IMR-90 (cell line): Measurements from ENCODE around the gene DVL1. TPM values are rescaled to one million over a fixed set of nuclear protein-coding genes. Genes with fewer than 3 reads are reported as not detected.

ENCODE experiments used
- ATAC-seq: fragments of 200-7000 bp; cut with Tn5 transposase; 2 replicates; pipeline ENCODE4 v1.9.1; 2020; ENCODE audit warnings: low read depth, mild to moderate bottlenecking, moderate library complexity
- BruUV-seq: library from RNA; stranded (reverse); fragments of 400-500 nt; replicated peaks from 2 replicates; lab custom pipeline; 2021; lab: Mats Ljungman, UMichigan
- CTCF ChIA-PET: fragments of 300-600 bp; formaldehyde crosslinking; extraction: SDS; loops from one replicate; lab custom pipeline; 2021; ENCODE audit warnings: antibody characterized with exemption; lab: Yijun Ruan, JAX
- POLR2A ChIA-PET: fragments of 300-600 bp; sonication (Branson Sonifier 250); formaldehyde crosslinking; loops from one replicate; lab custom pipeline; 2022; ENCODE audit warnings: antibody characterized with exemption; ENCODE audit not compliant: unreplicated experiment; lab: Charles Lee
- DNase-seq: peaks from one replicate; pipeline ENCODE4 v3.0.0; 2013
- H2AFZ ChIP-seq: replicated peaks from 2 replicates; pipeline ENCODE3; 2013; ENCODE audit warnings: low read length, mild to moderate bottlenecking; ENCODE audit not compliant: poor library complexity
- H2AK5ac ChIP-seq: 2 replicates; pipeline ENCODE4 v1.6.1; 2013; ENCODE audit warnings: low read depth, low read length, inconsistent platforms
- H2AK9ac ChIP-seq: replicated peaks from 2 replicates; pipeline ENCODE3; 2013; ENCODE audit warnings: mild to moderate bottlenecking, low read depth, low read length, moderate library complexity; ENCODE audit not compliant: poor library complexity
- H2BK120ac ChIP-seq: 2 replicates; pipeline ENCODE4 v1.6.1; 2013; ENCODE audit warnings: low read depth, low read length, inconsistent platforms
- H2BK15ac ChIP-seq: 3 replicates; pipeline ENCODE4 v1.6.1; 2013; ENCODE audit warnings: low read depth, low read length, inconsistent platforms
- H2BK20ac ChIP-seq: 2 replicates; pipeline ENCODE4 v1.6.1; 2013; ENCODE audit warnings: low read depth, mild to moderate bottlenecking, inconsistent platforms, low read length, moderate library complexity
- H2BK5ac ChIP-seq: 2 replicates; pipeline ENCODE4 v1.6.1; 2013; ENCODE audit warnings: mild to moderate bottlenecking, low read depth, low read length, inconsistent platforms; ENCODE audit not compliant: poor library complexity, severe bottlenecking
- H3K14ac ChIP-seq: replicated peaks from 2 replicates; pipeline ENCODE4 v1.6.1; 2013; ENCODE audit warnings: low read depth, low read length, inconsistent platforms
- H3K18ac ChIP-seq: 2 replicates; pipeline ENCODE4 v1.6.1; 2013; ENCODE audit warnings: low read depth, low read length, control low read depth
- H3K23ac ChIP-seq: 2 replicates; pipeline ENCODE4 v1.6.1; 2013; ENCODE audit warnings: low read depth, low read length, inconsistent platforms
- H3K27ac ChIP-seq: 2 replicates; pipeline ENCODE4 v1.5.1; 2013; ENCODE audit warnings: mild to moderate bottlenecking, control low read depth, low read length; ENCODE audit not compliant: insufficient read depth
- H3K27me3 ChIP-seq: 2 replicates; pipeline ENCODE4 v1.6.1; 2013; ENCODE audit warnings: low read length; ENCODE audit not compliant: control insufficient read depth, insufficient read depth
- H3K36me3 ChIP-seq: 2 replicates; pipeline ENCODE4 v1.6.1; 2013; ENCODE audit warnings: low read length, mixed read lengths; ENCODE audit not compliant: control insufficient read depth, insufficient read depth
- H3K4ac ChIP-seq: 2 replicates; pipeline ENCODE4 v1.6.1; 2013; ENCODE audit warnings: low read depth, low read length, inconsistent platforms
- H3K4me1 ChIP-seq: 2 replicates; pipeline ENCODE4 v1.6.1; 2013; ENCODE audit warnings: low read length, mixed read lengths; ENCODE audit not compliant: control insufficient read depth, insufficient read depth
- H3K4me2 ChIP-seq: 2 replicates; pipeline ENCODE4 v1.6.1; 2013; ENCODE audit warnings: low read depth, mild to moderate bottlenecking, control low read depth, low read length, moderate library complexity
- H3K4me3 ChIP-seq: 2 replicates; pipeline ENCODE4 v1.5.1; 2013; ENCODE audit warnings: low read depth, mild to moderate bottlenecking, control low read depth, low read length, moderate library complexity; ENCODE audit not compliant: insufficient read depth
- H3K56ac ChIP-seq: 2 replicates; pipeline ENCODE4 v1.6.1; 2013; ENCODE audit warnings: low read length, inconsistent platforms; ENCODE audit not compliant: insufficient read depth; ENCODE audit errors: extremely low read depth
- H3K79me1 ChIP-seq, 2 experiments: 2 replicates each; pipeline ENCODE4 v1.6.1; 2013; ENCODE audit warnings: low read length in 2 of 2, inconsistent platforms in 1 of 2, low read depth in 1 of 2
- H3K9ac ChIP-seq: 2 replicates; pipeline ENCODE4 v1.6.1; 2013; ENCODE audit warnings: low read depth, low read length, control low read depth
- H3K9me1 ChIP-seq: 2 replicates; pipeline ENCODE4 v1.6.1; 2013; ENCODE audit warnings: low read length, inconsistent platforms; ENCODE audit not compliant: insufficient read depth
- H3K9me3 ChIP-seq: 2 replicates; pipeline ENCODE4 v1.6.1; 2013; ENCODE audit warnings: low read length; ENCODE audit not compliant: control insufficient read depth, insufficient read depth
- H4K20me1 ChIP-seq: 2 replicates; pipeline ENCODE4 v1.6.1; 2013; ENCODE audit warnings: low read length, inconsistent platforms; ENCODE audit not compliant: insufficient read depth
- H4K5ac ChIP-seq: 2 replicates; pipeline ENCODE4 v1.6.1; 2013; ENCODE audit warnings: mild to moderate bottlenecking, low read depth, low read length, control low read depth
- H4K8ac ChIP-seq, 2 experiments: 2 replicates each; pipeline ENCODE4 v1.6.1; 2013; ENCODE audit warnings: low read depth in 2 of 2, low read length in 2 of 2, control low read depth in 1 of 2, inconsistent platforms in 1 of 2
- H4K91ac ChIP-seq: 2 replicates; pipeline ENCODE4 v1.6.1; 2013; ENCODE audit warnings: low read depth, low read length, inconsistent platforms; ENCODE audit not compliant: insufficient read depth
- CEBPB ChIP-seq: IDR thresholded peaks from 2 replicates; pipeline ENCODE4 v1.6.1; 2012; ENCODE audit warnings: low read depth, low read length, improper control_type of control experiment
- ELK1 ChIP-seq: fragments of 150-350 bp; IDR thresholded peaks from 2 replicates; pipeline ENCODE4 v1.6.1; 2016; ENCODE audit warnings: low read depth, mild to moderate bottlenecking, low read length, moderate library complexity, borderline replicate concordance
- MAZ ChIP-seq: IDR thresholded peaks from 2 replicates; pipeline ENCODE4 v1.6.1; 2012; ENCODE audit warnings: low read depth, mild to moderate bottlenecking, low read length, improper control_type of control experiment, moderate library complexity, borderline replicate concordance
- MXI1 ChIP-seq: IDR thresholded peaks from 2 replicates; pipeline ENCODE4 v1.6.1; 2012; ENCODE audit warnings: low read depth, mild to moderate bottlenecking, low read length, moderate library complexity, borderline replicate concordance
- SMC3 ChIP-seq: fragments of 150-350 bp; IDR thresholded peaks from 2 replicates; pipeline ENCODE4 v1.6.1; 2016; ENCODE audit warnings: low read depth, mild to moderate bottlenecking, antibody characterized with exemption, low read length, moderate library complexity
- USF2 ChIP-seq: fragments of 150-350 bp; IDR thresholded peaks from 2 replicates; pipeline ENCODE4 v1.6.1; 2017; ENCODE audit warnings: mild to moderate bottlenecking, antibody characterized with exemption, low read length, low read depth
- whole genome bisulfite sequencing, 2 experiments: methylation state at CpG; one replicate each; pipeline versions ENCODE4 v1.1.5 to v1.1.7; 2013; ENCODE audit warnings: missing lambda C conversion rate in 2 of 2; ENCODE audit not compliant: insufficient read length in 1 of 2; ENCODE audit errors: extremely low coverage in 2 of 2; 5-methylcytosine and 5-hydroxymethylcytosine counted together
- dilution Hi-C: fragments of 300-500 bp; cut with HindIII; formaldehyde crosslinking; loops from one replicate; pipeline ENCODE4 v1.14.3; 2018; ENCODE audit warnings: low sequenced_read_pairs; ENCODE audit not compliant: unreplicated experiment
- in situ Hi-C: fragments of 300-500 bp; cut with MboI; formaldehyde crosslinking; loops from 3 replicates; pipeline ENCODE4 v1.14.3; 2019; ENCODE audit warnings: low sequenced_read_pairs, inconsistent platforms, mixed read lengths
- intact Hi-C: fragments of 100-400 bp; cut with micrococcal nuclease; formaldehyde crosslinking; loops from 2 replicates; pipeline ENCODE4 v1.10.0; 2022
- polyA plus RNA-seq, 3 experiments: library from polyadenylated mRNA; depleted of rRNA; stranded (reverse); fragments of >200 nt; gene quantifications; 2 replicates each; pipeline ENCODE4 v1.2.3, GENCODE V29; 2012; ENCODE audit warnings: low replicate concordance in 1 of 3
- total RNA-seq: library from RNA; depleted of rRNA; stranded (reverse); fragments of >200 nt; gene quantifications from 2 replicates; pipeline ENCODE4 v1.2.3, GENCODE V29; 2012

The DVL1 gene
- total and polyA plus RNA-seq, 2 of the 4 experiments (the other 2 are of a cell fraction): 27.2 to 35.9 TPM

- H2AK9ac ChIP-seq: peak overlapping the region; percentile 16
- no peak overlapping the region for H3K27ac ChIP-seq
- peaks cover 18% of the 10 kb centered on the region for H3K36me3 ChIP-seq
- no peak overlapping the region for H4K5ac ChIP-seq
- H2BK120ac ChIP-seq: no peak overlapping the region
- H3K4me2 ChIP-seq: no peak overlapping the region
- ATAC-seq (no peak), DNase-seq (no peak)
- dilution Hi-C loops: no loop called here
- CTCF ChIA-PET: no interaction called here
- no peak overlapping the region for H3K56ac ChIP-seq
- H2AK5ac ChIP-seq: no peak overlapping the region
- peaks cover 5 to 30% of the 10 kb centered on the region in 2 experiments for H3K79me1 ChIP-seq
- H3K4me3 ChIP-seq: no peak overlapping the region
- no peak overlapping the region for H3K23ac ChIP-seq
- H3K27me3 ChIP-seq: no peaks in the 10 kb centered on the region
- no peak overlapping the region for H4K91ac ChIP-seq
- no peaks in the 10 kb centered on the region for H3K9me3 ChIP-seq
- no peak overlapping the region for H2AFZ ChIP-seq
- peaks cover 13% of the 10 kb centered on the region for H4K20me1 ChIP-seq
- no peak overlapping the region for H4K8ac ChIP-seq
- H3K4me1 ChIP-seq: no peaks in the 10 kb centered on the region
- H3K4ac ChIP-seq: no peak overlapping the region
- POLR2A ChIA-PET: no interaction called here
- TF ChIP-seq SMC3 (no peak), MAZ (no peak), USF2 (no peak), MXI1 (no peak), CEBPB (no peak), ELK1 (no peak)
- no peak overlapping the region for H3K14ac ChIP-seq
- in situ Hi-C loops: no loop called here
- intact Hi-C loops: no loop called here
- no peak overlapping the region for H2BK15ac ChIP-seq
- 100% methylated on average over 3 of the region's 8 CpGs; no CpG with 5 or more reads in 1 of the 2 experiments for WGBS, 2 experiments
- no peak overlapping the region for H3K18ac ChIP-seq
- H2BK20ac ChIP-seq: no peak overlapping the region
- H2BK5ac ChIP-seq: no peak overlapping the region
- no TSS peak for BruUV-seq
- peaks cover under 1% of the 10 kb centered on the region; the same call in 1 of the 2 replicates for H3K9me1 ChIP-seq
- H3K9ac ChIP-seq: no peak overlapping the region
Measured at GRCh38 chr1:1381294-1381693, 32.1 kb upstream of the DVL1 start.
